ENCODE data around the gene LRRC74B.
"Not testable (repeated sequence)": the region's sequence is repeated elsewhere in the genome, so short reads cannot be mapped to it uniquely, and the experiment has no call there.

LRRC74B gene

GRCh38 chr22:21055880-21056319 is 10.2 kb downstream of the LRRC74B start:
- no peak for DNase-seq

- not testable (repeated sequence) for DNase-seq
These were observed 14.6 kb downstream of the LRRC74B start for GRCh38 chr22:21060363-21060762.

GRCh38 chr22:21061660-21062321 is 16.0 kb downstream of the LRRC74B start:
- not testable (repeated sequence) for DNase-seq

GRCh38 chr22:21064425-21064824 is 18.7 kb downstream of the LRRC74B start:
- not testable (repeated sequence) for DNase-seq

GRCh38 chr22:21064917-21065864 is 19.4 kb downstream of the LRRC74B start:
- DNase-seq: no peak

- DNase-seq: no peak
These were observed 21.5 kb downstream of the LRRC74B start for GRCh38 chr22:21067075-21067900.

- DNase-seq: no peak
These were observed 22.3 kb downstream of the LRRC74B start for GRCh38 chr22:21067901-21068680.

- DNase-seq: no peak
These were observed 23.0 kb downstream of the LRRC74B start for GRCh38 chr22:21068681-21069276.

GRCh38 chr22:21069375-21069774 is 23.6 kb downstream of the LRRC74B start:
- no peak for DNase-seq

- no peak for DNase-seq
These were observed 25.2 kb downstream of the LRRC74B start for GRCh38 chr22:21070690-21071615.

GRCh38 chr22:21071796-21072195 is 26.1 kb downstream of the LRRC74B start:
- DNase-seq: not testable (repeated sequence)

GRCh38 chr22:21073023-21073422 is 27.3 kb downstream of the LRRC74B start:
- DNase-seq: no peak

- DNase-seq: no peak
These were observed 27.7 kb downstream of the LRRC74B start for GRCh38 chr22:21073482-21073881.

GRCh38 chr22:21074102-21074715 is 28.5 kb downstream of the LRRC74B start:
- no peak for DNase-seq

- no peak for DNase-seq
These were observed 29.9 kb downstream of the LRRC74B start for GRCh38 chr22:21075516-21076138.

- DNase-seq: no peak
These were observed 31.3 kb downstream of the LRRC74B start for GRCh38 chr22:21076912-21077625.

GRCh38 chr22:21077884-21078508 is 32.2 kb downstream of the LRRC74B start:
- DNase-seq: no peak

- no peak for DNase-seq
These were observed 33.2 kb downstream of the LRRC74B start for GRCh38 chr22:21078916-21079315.

GRCh38 chr22:21079493-21079892 is 33.7 kb downstream of the LRRC74B start:
- no peak for DNase-seq
